AG09319 (cell line): ENCODE measurements around the gene NUBP1.
"Not testable (repeated sequence)": the region's sequence is repeated elsewhere in the genome, so short reads cannot be mapped to it uniquely, and the experiment has no call there.

Experiments
- DNase-seq: peaks from one replicate; pipeline ENCODE4 v3.0.0-alpha.2; 2010; ENCODE audit warnings: low read depth; ENCODE audit errors: extremely low read depth
- CTCF ChIP-seq: IDR thresholded peaks from 2 replicates; pipeline ENCODE4 v1.5.1; 2011; ENCODE audit warnings: low read depth, mild to moderate bottlenecking, inconsistent platforms, low read length, moderate library complexity

The NUBP1 gene

GRCh38 chr16:10765772-10766171, 22.1 kb downstream of the NUBP1 start:
- no peak for TF ChIP-seq CTCF
- DNase-seq: no peak

GRCh38 chr16:10767127-10767526, 23.5 kb downstream of the NUBP1 start:
- no peak for TF ChIP-seq CTCF
- no peak for DNase-seq

GRCh38 chr16:10769381-10769780, 25.7 kb downstream of the NUBP1 start:
- DNase-seq: no peak
- no peak for TF ChIP-seq CTCF

- TF ChIP-seq CTCF: no peak
- DNase-seq: no peak
These were observed 27.3 kb downstream of the NUBP1 start for GRCh38 chr16:10770907-10771306.

- no peak for DNase-seq
- TF ChIP-seq CTCF: no peak
These were observed 32.6 kb downstream of the NUBP1 start for GRCh38 chr16:10776280-10776679.

- not testable (repeated sequence) for DNase-seq
These were observed 33.3 kb downstream of the NUBP1 start for GRCh38 chr16:10776923-10777322.

- TF ChIP-seq CTCF: no peak
- DNase-seq: no peak
These were observed 33.7 kb downstream of the NUBP1 start for GRCh38 chr16:10777356-10777755.

- DNase-seq: not testable (repeated sequence)
These were observed 36.3 kb downstream of the NUBP1 start for GRCh38 chr16:10779908-10780307.

- no peak for DNase-seq
- TF ChIP-seq CTCF: no peak
These were observed 37.0 kb downstream of the NUBP1 start for GRCh38 chr16:10780628-10781027.
